GM12878 (cell line): Measurements from ENCODE around the gene PPM1G. TPM values are rescaled to one million over a fixed set of nuclear protein-coding genes. Genes with fewer than 3 reads are reported as not detected.

ENCODE experiments used
- ATAC-seq: fragments of 200-7000 bp; cut with Tn5 transposase; 3 replicates; pipeline ENCODE4 v1.9.1; 2020; ENCODE audit warnings: mild to moderate bottlenecking, moderate library complexity
- BruUV-seq: library from RNA; stranded (reverse); fragments of 400-500 nt; replicated peaks from 2 replicates; lab custom pipeline; 2021; lab: Mats Ljungman, UMichigan
- CTCF ChIA-PET: fragments of 300-600 bp; sonication (Branson Sonifier 250); formaldehyde crosslinking; extraction: SDS; loops from one replicate; lab custom pipeline; 2021; ENCODE audit warnings: inconsistent platforms; lab: Yijun Ruan, JAX
- POLR2A ChIA-PET: fragments of 350-600 bp; formaldehyde crosslinking; extraction: SDS; loops from one replicate; lab custom pipeline; 2021; ENCODE audit warnings: inconsistent platforms; lab: Charles Lee
- RAD21 ChIA-PET: fragments of 300-600 bp; sonication (Branson Sonifier 250); formaldehyde crosslinking; loops from one replicate; lab custom pipeline; 2023; ENCODE audit warnings: antibody characterized with exemption; ENCODE audit not compliant: unreplicated experiment; lab: Charles Lee
- SMC1A ChIA-PET: fragments of 300-600 bp; sonication (Branson Sonifier 250); formaldehyde crosslinking; loops from one replicate; lab custom pipeline; 2023; ENCODE audit not compliant: unreplicated experiment, uncharacterized antibody; lab: Charles Lee
- DNase-seq: peaks from one replicate; pipeline ENCODE4 v3.0.0-alpha.2; 2011; ENCODE audit warnings: low read depth, low spot score
- FAIRE-seq: peaks from 3 replicates; lab custom pipeline; 2011; peaks lifted over from hg19 to GRCh38; lab: Jason Lieb, UNC
- H2AFZ ChIP-seq: 2 replicates; pipeline ENCODE4 v1.6.0; 2011; ENCODE audit warnings: low read depth, low read length, control low read depth; ENCODE audit not compliant: control insufficient read depth
- H3K27ac ChIP-seq: 2 replicates; pipeline ENCODE4 v1.5.1; 2011; ENCODE audit warnings: control low read depth; ENCODE audit not compliant: control insufficient read depth, insufficient read depth
- H3K27me3 ChIP-seq, 2 experiments: replicated peaks in 1 of 2; 2 replicates each; pipeline versions ENCODE4 v1.6.0 to v1.6.1; 2011; ENCODE audit warnings: low read length in 1 of 2; ENCODE audit not compliant: control insufficient read depth in 2 of 2, insufficient read depth in 2 of 2
- H3K36me3 ChIP-seq, 2 experiments: 2 replicates each; pipeline ENCODE4 v1.5.1; 2011; ENCODE audit warnings: low read length in 1 of 2; ENCODE audit not compliant: control insufficient read depth in 2 of 2, insufficient read depth in 2 of 2
- H3K4me1 ChIP-seq: 2 replicates; pipeline ENCODE4 v1.6.1; 2011; ENCODE audit warnings: mild to moderate bottlenecking, low read length, moderate library complexity, mixed read lengths; ENCODE audit not compliant: control insufficient read depth, insufficient read depth
- H3K4me2 ChIP-seq: 2 replicates; pipeline ENCODE4 v1.6.0; 2011; ENCODE audit warnings: control low read depth; ENCODE audit not compliant: control insufficient read depth, insufficient read depth
- H3K4me3 ChIP-seq: fragments of 200-600 bp; sonication (generic); 2 replicates; pipeline ENCODE4 v1.5.1; 2016
- H3K79me2 ChIP-seq: 2 replicates; pipeline ENCODE4 v1.6.0; 2011; ENCODE audit warnings: low read length; ENCODE audit not compliant: control insufficient read depth, insufficient read depth
- H3K9ac ChIP-seq: 2 replicates; pipeline ENCODE4 v1.8.0; 2011; ENCODE audit warnings: low read length, control low read depth, mixed read lengths; ENCODE audit not compliant: control insufficient read depth, insufficient read depth
- H3K9me3 ChIP-seq: replicated peaks from 3 replicates; pipeline ENCODE4 v1.5.1; 2011; ENCODE audit warnings: mild to moderate bottlenecking, low read length; ENCODE audit not compliant: control insufficient read depth, insufficient read depth
- H4K20me1 ChIP-seq: 2 replicates; pipeline ENCODE4 v1.6.0; 2011; ENCODE audit not compliant: control insufficient read depth, insufficient read depth
- CEBPB ChIP-seq, 2 experiments: fragments of 150-350 bp in 1 of 2; IDR thresholded peaks; 2 replicates each; pipeline ENCODE4 v1.6.1; 2012 to 2014; ENCODE audit warnings: low read depth in 2 of 2, low read length in 2 of 2, borderline replicate concordance in 1 of 2, inconsistent platforms in 1 of 2
- CREM ChIP-seq: IDR thresholded peaks from 2 replicates; pipeline ENCODE4 v1.6.1; 2014; ENCODE audit warnings: antibody characterized with exemption, low read depth
- IKZF1 ChIP-seq: fragments of 450-650 bp; conservative IDR thresholded peaks from 2 replicates; pipeline ENCODE4 v1.6.1; 2017; ENCODE audit warnings: antibody characterized with exemption, mild to moderate bottlenecking
- KDM1A ChIP-seq: fragments of 200-600 bp; sonication (generic); IDR thresholded peaks from 2 replicates; pipeline ENCODE4 v1.6.1; 2016; ENCODE audit warnings: borderline replicate concordance
- SMAD1 ChIP-seq: fragments of 450-650 bp; IDR thresholded peaks from 2 replicates; pipeline ENCODE4 v1.6.1; 2018; ENCODE audit warnings: mild to moderate bottlenecking, low read depth; ENCODE audit not compliant: partially characterized antibody
- SRF ChIP-seq, 2 experiments: IDR thresholded peaks; 2 replicates each; pipeline ENCODE4 v1.6.1; 2011; ENCODE audit warnings: low read depth in 2 of 2, low read length in 2 of 2, mild to moderate bottlenecking in 1 of 2, moderate library complexity in 1 of 2
- ZBED1 ChIP-seq: IDR thresholded peaks from 2 replicates; pipeline ENCODE4 v1.6.1; 2016; ENCODE audit warnings: borderline replicate concordance
- ZNF384 ChIP-seq: IDR thresholded peaks from 2 replicates; pipeline ENCODE4 v1.6.1; 2012; ENCODE audit warnings: low read depth, mild to moderate bottlenecking, low read length, improper control_type of control experiment, borderline replicate concordance
- WGBS: methylation state at CpG from one replicate; pipeline ENCODE4 v1.1.6; 2016; ENCODE audit warnings: low lambda C conversion rate; ENCODE audit not compliant: insufficient replicate concordance, insufficient coverage; ENCODE audit errors: missing lambda C conversion rate; 5-methylcytosine and 5-hydroxymethylcytosine counted together
- in situ Hi-C: fragments of 300-500 bp; cut with MboI; formaldehyde crosslinking; loops from 9 replicates; pipeline ENCODE4 v1.14.3; 2018; ENCODE audit warnings: mixed read lengths
- intact Hi-C: fragments of 100-400 bp; cut with micrococcal nuclease; formaldehyde crosslinking; loops from one replicate; pipeline ENCODE4 v1.14.2; 2022; ENCODE audit not compliant: unreplicated experiment
- polyA plus RNA-seq, 11 experiments: library from polyadenylated mRNA; depleted of rRNA in 4 of 11; unstranded in 6 of 11; stranded (reverse) in 5 of 11; fragments of >200 nt; fragmentation: Nextera tagmentation in 4 of 11; fragmentation: Illumina TruSeq in 1 of 11; extraction: Ambion mirVana in 4 of 11; extraction: Trizol in 1 of 11; gene quantifications; 1 replicate in 1 of 11; 2 replicates in 10 of 11; pipeline versions ENCODE4 v1.2.1 to v1.2.3, GENCODE V29; 2011 to 2016; ENCODE audit warnings: inconsistent platforms in 2 of 11, missing spikeins in 2 of 11, low read depth in 1 of 11
- total RNA-seq, 4 experiments: library from RNA; depleted of rRNA in 3 of 4; stranded (reverse); fragments of >200 nt in 3 of 4; fragmentation: Illumina TruSeq in 1 of 4; extraction: Trizol in 1 of 4; gene quantifications; 2 replicates each; pipeline versions ENCODE4 v1.2.1 to v1.2.3, GENCODE V29; 2013 to 2021
- TF ChIP-seq, protein P1 (sequence below): IDR thresholded peaks from 2 replicates; pipeline ENCODE4 v1.6.1; 2012; ENCODE audit warnings: mild to moderate bottlenecking, low read depth, low read length
- TF ChIP-seq, protein P2 (sequence below): IDR thresholded peaks from 2 replicates; pipeline ENCODE4 v1.6.1; 2011; ENCODE audit warnings: mild to moderate bottlenecking, low read depth, low read length, moderate library complexity; ENCODE audit not compliant: insufficient replicate concordance
- TF ChIP-seq, protein P3 (sequence below): IDR thresholded peaks from 2 replicates; pipeline ENCODE4 v1.6.1; 2011; ENCODE audit warnings: borderline replicate concordance, low read depth, mild to moderate bottlenecking, moderate library complexity, mixed read lengths, low read length; ENCODE audit not compliant: insufficient read depth; ENCODE audit errors: extremely low read length
- TF ChIP-seq, protein P4 (sequence below): fragments of 450-650 bp; IDR thresholded peaks from 2 replicates; pipeline ENCODE4 v1.6.1; 2016; ENCODE audit warnings: mild to moderate bottlenecking

PPM1G gene
- total and polyA plus RNA-seq, 10 of the 15 experiments (the other 5 are each of a cell fraction or from before 2014, with no cell fraction given): 68.8 to 171 (median 121) TPM

DNA sequence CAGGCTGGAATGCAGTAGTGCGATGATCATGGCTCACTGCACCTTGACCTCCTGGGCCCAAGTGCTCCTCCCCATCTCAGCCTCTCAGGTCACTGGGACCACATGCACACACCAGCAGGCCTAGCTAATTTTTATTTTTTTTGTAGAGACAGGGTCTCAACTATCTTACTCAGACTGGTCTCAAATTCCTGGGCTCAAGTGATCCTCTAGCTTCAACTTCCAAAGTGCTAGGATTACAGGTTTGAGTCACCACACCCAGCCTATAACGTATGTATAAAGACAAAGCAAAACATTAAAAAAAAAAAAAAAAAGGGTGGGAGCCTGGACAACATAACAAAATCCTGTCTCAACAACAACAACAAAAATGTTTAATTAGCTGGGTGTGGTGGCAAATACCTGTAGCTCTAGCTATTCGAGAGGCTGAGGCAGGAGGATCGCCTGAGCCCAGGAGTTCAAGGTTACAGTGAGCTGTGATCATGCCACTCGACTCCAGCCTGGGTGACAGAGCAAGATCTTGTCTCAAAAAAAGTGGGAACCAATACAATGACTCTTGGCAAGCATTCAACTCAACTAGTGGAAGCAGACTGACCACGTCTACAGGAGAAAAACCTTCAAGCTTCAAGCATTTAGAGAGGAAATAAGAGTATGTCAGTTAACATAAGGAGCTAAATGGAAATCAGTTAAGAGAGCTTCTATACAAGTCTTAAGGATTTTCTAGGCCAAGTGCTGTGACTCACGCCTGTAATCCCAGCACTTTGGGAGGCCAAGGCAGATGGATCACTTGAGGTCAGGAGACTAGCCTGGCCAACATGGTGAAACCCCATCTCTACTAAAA lies 55.4 kb downstream of the PPM1G start:
- Histone ChIP-seq H3K9me3 (no peaks in the 10 kb centered on the region), H2AFZ (no peak overlapping the region), H3K27me3 (no peaks in the 10 kb centered on the region), H3K79me2 (peaks cover 72% of the 10 kb centered on the region), H3K27ac (no peak overlapping the region), H3K4me1 (no peaks in the 10 kb centered on the region; the same call in 1 of the 2 replicates), H3K4me3 (no peak overlapping the region; the same call in 1 of the 2 replicates), H4K20me1 (no peaks in the 10 kb centered on the region), H3K36me3 (no peaks in the 10 kb centered on the region; a peak in 1 of 4 replicates), H3K4me2 (peak overlapping the region; percentile 34; the same call in 1 of the 2 replicates), H3K9ac (no peak overlapping the region)
- ChIA-PET CTCF (interaction anchor here (0.6 to 3.3 kb wide), 8 partner anchors 9 to 329 kb away, joined by 3 to 7 read pairs (median 6); no protein-coding TSS in a partner anchor), POLR2A (interaction anchor here (0.7 to 1.7 kb wide), 6 partner anchors 11 to 273 kb away, joined by 3 to 5 read pairs (median 4); partner anchors contain the start of genes EIF2B4 and SNX17), RAD21 (interaction anchor here (0.7 kb wide), 3 partner anchors 75 to 93 kb away, joined by 3 to 4 read pairs (median 3); partner anchors contain the start of gene NRBP1), SMC1A (interaction anchor here (0.7 to 2.6 kb wide), 4 partner anchors 11 to 18 kb away, joined by 3 to 9 read pairs (median 3); partner anchors contain the start of gene EIF2B4)
- no peak for ATAC-seq
- intact Hi-C loops: loop anchor here (10.0 kb wide), 1 partner anchor 139 kb away; the partner anchor contains the start of genes ATRAID, CAD and SLC5A6
- DNase-seq: no peak
- BruUV-seq: no TSS peak
- in situ Hi-C loops: no loop called here
- 92% methylated on average over 7 of the region's 7 CpGs for WGBS
- FAIRE-seq: no peak
- TF ChIP-seq, protein P1, sequence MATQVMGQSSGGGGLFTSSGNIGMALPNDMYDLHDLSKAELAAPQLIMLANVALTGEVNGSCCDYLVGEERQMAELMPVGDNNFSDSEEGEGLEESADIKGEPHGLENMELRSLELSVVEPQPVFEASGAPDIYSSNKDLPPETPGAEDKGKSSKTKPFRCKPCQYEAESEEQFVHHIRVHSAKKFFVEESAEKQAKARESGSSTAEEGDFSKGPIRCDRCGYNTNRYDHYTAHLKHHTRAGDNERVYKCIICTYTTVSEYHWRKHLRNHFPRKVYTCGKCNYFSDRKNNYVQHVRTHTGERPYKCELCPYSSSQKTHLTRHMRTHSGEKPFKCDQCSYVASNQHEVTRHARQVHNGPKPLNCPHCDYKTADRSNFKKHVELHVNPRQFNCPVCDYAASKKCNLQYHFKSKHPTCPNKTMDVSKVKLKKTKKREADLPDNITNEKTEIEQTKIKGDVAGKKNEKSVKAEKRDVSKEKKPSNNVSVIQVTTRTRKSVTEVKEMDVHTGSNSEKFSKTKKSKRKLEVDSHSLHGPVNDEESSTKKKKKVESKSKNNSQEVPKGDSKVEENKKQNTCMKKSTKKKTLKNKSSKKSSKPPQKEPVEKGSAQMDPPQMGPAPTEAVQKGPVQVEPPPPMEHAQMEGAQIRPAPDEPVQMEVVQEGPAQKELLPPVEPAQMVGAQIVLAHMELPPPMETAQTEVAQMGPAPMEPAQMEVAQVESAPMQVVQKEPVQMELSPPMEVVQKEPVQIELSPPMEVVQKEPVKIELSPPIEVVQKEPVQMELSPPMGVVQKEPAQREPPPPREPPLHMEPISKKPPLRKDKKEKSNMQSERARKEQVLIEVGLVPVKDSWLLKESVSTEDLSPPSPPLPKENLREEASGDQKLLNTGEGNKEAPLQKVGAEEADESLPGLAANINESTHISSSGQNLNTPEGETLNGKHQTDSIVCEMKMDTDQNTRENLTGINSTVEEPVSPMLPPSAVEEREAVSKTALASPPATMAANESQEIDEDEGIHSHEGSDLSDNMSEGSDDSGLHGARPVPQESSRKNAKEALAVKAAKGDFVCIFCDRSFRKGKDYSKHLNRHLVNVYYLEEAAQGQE: no peak
- TF ChIP-seq, protein P2, sequence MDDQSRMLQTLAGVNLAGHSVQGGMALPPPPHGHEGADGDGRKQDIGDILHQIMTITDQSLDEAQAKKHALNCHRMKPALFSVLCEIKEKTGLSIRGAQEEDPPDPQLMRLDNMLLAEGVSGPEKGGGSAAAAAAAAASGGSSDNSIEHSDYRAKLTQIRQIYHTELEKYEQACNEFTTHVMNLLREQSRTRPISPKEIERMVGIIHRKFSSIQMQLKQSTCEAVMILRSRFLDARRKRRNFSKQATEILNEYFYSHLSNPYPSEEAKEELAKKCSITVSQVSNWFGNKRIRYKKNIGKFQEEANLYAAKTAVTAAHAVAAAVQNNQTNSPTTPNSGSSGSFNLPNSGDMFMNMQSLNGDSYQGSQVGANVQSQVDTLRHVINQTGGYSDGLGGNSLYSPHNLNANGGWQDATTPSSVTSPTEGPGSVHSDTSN: no peak
- TF ChIP-seq, protein P3, sequence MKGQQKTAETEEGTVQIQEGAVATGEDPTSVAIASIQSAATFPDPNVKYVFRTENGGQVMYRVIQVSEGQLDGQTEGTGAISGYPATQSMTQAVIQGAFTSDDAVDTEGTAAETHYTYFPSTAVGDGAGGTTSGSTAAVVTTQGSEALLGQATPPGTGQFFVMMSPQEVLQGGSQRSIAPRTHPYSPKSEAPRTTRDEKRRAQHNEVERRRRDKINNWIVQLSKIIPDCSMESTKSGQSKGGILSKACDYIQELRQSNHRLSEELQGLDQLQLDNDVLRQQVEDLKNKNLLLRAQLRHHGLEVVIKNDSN: no peak
- TF ChIP-seq IKZF1 (no peak), KDM1A (no peak), CREM (no peak), ZBED1 (no peak), SMAD1 (no peak), SRF (IDR thresholded peaks at IDR 0.05; ENCODE audit: low read depth in 2 of 2, low read length in 2 of 2) (no peak), ZNF384 (no peak), CEBPB (IDR thresholded peaks at IDR 0.05; ENCODE audit: borderline replicate concordance in 1 of 2, low read depth in 2 of 2, low read length in 2 of 2) (no peak)
- TF ChIP-seq, protein P4, sequence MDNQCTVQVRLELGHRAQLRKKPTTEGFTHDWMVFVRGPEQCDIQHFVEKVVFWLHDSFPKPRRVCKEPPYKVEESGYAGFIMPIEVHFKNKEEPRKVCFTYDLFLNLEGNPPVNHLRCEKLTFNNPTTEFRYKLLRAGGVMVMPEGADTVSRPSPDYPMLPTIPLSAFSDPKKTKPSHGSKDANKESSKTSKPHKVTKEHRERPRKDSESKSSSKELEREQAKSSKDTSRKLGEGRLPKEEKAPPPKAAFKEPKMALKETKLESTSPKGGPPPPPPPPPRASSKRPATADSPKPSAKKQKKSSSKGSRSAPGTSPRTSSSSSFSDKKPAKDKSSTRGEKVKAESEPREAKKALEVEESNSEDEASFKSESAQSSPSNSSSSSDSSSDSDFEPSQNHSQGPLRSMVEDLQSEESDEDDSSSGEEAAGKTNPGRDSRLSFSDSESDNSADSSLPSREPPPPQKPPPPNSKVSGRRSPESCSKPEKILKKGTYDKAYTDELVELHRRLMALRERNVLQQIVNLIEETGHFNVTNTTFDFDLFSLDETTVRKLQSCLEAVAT: no peak
